HG02798 (cell line): Measurements from ENCODE around the gene BICRAL.
"Not testable (repeated sequence)": the region's sequence is repeated elsewhere in the genome, so short reads cannot be mapped to it uniquely, and the experiment has no call there.

Source experiments
- ATAC-seq: cut with Tn5 transposase; IDR thresholded peaks from one replicate; pipeline ENCODE4 v1.9.1; 2021; ENCODE audit warnings: mild to moderate bottlenecking; ENCODE audit not compliant: unreplicated experiment, poor library complexity

Gene BICRAL

GRCh38 chr6:42781796-42782688 lies at the start of gene BICRAL:
BICRAL (plus strand) TSS chr6:42782052; CDS start chr6:42822023, 39,971 bp downstream.
- no peak for ATAC-seq

DNA sequence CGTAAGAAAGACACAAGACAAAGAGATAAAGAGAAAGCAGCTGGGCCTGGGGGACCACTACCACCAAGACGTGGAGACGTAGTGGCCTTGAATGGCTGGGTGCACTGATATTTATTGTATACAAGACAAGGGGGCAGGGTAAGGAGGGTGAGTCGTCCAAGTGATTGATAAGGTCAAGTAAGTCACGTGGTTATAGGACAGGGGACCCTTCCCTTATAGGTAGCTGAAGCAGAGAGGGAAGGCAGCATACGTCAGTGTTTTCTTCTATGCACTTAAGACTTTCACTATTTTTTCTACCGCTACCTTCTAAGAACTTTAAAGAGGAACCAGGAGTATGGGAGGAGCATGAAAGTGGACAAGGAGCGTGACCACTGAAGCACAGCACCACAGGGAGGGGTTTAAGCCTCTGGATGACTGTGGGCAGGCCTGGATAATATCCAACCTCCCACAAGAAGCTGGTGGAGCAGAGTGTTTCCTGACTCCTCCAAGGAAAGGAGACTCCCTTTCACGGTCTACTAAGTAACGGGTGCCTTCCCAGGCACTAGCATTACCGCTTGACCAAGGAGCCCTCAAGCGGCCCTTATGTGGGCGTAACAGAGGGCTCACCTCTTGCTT lies 47.9 kb upstream of the BICRAL start:
- not testable (repeated sequence) for ATAC-seq

- ATAC-seq: no peak
These were observed 45.9 kb upstream of the BICRAL start for GRCh38 chr6:42735976-42736375.

DNA sequence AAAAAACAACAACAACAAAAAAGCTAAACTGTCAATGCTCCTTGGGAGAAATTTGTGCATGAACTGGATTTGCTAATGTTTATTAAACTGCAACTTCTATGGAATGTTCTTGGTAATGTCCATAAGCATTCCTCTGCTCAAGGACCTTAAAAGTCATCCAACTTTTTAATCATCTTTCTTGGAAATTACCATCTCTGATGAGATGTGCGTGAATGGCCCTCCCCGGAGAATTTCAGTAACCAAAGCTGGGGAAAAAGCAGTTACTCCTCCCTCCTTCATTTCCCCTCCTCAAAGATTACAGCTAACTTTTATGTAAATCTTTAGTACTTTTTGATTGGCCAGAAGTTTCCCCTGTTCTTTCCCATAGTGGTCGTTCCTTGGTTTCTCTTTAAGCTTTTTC lies 41.1 kb upstream of the BICRAL start:
- no peak for ATAC-seq

DNA sequence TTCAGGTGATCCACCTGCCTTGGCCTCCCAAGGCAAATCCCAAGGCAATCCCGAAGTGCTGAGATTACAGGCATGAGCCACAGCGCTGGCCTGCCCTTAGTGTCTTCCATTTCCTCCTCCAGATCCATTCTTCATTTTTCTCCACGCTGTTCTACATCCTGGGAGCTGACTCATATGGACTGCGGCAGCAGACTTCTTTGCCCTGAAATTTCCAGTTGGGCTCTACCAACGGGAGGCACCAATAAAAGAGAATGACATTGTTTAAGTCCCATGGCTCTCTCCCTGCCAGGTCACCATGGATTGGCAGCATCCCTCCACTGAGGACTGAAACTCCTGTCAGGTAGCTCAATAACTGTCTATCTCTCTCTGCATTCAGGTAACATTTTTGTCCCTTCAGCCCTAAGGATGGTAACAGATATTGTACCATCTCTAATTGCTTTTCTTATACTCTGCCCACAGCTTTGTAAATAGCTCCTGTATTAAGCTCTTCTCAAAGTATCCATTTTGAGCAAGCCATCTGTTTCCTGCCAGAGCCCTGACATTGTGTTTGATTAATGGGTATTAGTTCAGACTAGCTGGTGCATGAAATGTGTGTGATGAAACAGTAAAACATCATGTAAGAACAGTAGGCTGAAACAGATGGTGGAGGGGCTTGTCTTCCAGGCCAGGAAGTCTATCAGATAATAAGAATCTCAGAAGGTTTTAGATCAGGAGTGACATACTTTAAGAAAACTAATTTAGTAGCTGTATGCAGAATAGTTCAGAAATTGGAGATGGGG lies 39.5 kb upstream of the BICRAL start:
- ATAC-seq: no peak

DNA sequence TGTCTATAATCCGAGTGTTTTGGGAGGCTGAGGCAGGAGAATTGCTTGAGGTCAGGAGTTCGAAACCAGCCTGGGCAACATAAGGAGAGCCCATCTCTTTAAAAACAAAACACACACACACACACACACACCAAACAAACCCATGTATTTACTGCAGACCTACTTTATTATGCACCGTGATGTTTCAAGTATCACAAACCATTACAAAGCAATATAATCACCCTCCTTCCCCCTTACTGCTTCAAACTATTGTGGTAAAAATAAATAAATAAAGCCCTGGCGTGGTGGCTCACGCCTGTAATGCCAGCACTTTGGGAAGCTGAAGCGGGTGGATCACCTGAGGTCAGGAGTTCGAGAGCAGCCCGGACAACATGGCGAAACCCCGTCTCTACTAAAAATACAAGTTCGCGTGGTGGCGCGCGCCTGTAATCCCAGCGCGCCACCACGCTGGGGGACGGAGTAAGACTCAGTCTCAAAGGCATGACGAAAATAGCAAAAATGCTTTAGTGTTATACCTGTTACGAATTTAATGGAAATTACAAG lies 37.4 kb upstream of the BICRAL start:
- ATAC-seq: no peak

GRCh38 chr6:42745083-42745639 lies 36.7 kb upstream of the BICRAL start:
- ATAC-seq: no peak

DNA sequence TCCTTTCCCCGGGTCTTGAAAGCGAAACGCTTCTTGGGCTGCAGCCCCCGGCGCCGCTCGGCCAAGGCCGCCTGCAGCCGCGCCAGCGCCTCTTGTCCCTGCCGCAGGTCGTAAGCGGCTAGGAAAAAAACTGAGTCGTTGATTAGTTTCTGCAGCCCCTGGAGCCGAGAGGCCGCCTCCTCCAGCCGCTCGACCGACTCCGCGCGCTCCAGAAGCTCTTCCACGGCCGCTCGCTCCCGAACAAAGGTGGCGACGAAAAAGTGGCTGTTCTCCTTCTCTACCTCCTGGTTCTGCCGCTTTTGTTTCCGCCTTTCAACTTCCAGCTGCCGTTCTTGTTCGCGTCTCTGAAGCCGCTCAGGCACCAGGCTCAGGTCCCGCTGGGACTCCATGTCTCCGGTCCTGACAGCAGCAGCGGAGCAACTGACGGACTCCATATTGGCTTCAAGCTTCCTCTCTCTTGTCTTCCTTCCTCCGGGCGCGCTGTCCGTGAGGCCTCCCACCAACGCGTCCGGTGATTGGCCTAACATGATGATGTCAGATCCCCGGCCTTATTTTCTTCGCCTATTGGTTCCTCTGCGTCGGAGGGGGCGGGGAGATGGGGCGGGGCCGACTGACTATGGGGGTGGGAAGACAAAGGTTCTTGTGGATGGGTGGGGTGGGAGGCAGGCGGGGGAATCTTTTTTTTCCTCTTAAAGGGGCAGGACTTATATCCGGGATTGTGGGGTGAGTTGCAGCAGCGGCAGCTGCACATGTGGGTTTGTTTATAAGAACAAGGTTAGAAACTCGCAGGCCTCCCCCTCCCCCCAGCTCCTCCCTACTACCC lies 36.0 kb upstream of the BICRAL start, which contains the start of gene TBCC:
TBCC (minus strand) TSS at position 464 of the 823 bp plus-strand sequence; CDS start at position 434, 30 bp downstream.
- peak; percentile 81 for ATAC-seq

DNA sequence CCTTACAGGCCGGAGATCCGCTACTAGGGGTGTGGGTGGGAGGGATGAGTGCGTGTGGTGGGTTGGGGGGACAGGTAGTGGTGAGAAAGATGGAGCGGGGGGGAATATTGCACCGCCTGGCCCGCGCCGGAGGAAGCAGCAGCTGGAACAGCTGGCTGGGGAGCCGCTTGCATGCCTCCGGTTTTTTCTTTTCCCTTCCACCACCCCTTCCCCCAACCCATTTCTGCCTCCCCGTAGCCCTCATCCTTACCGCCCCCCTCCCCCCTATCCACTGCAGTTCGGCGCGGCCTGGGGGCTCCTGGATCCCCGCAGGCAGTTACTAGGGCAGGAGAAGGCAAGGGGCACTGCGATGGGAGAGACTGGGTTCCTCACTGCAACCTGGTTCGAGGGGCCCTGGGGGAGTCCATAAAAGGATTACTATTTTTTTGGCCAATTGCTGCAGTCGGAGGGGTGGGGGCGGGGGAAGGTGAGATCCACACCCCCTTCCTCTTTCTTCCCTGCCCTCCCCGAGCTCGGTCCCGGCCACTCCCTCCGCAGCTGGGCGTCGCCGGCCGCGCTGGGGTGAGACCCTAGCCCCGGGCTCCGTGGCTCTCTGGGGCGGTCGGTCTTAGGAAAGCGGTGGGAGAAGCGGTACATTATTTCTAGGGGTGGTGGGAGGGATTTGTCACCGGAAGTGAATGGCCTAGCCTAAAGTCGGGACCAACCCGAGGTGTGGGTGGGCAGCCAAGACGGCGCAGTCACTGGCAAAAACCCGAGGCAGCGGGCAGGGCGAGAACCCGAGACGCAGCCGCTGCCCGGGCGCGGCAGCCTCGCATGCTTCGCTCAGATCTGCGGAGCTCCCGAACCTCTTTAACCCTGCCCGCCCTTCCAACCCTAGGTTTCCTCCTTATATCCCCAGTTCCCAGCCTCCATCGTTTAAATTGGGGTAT lies 35.1 kb upstream of the BICRAL start:
- ATAC-seq: peak; percentile 71

DNA sequence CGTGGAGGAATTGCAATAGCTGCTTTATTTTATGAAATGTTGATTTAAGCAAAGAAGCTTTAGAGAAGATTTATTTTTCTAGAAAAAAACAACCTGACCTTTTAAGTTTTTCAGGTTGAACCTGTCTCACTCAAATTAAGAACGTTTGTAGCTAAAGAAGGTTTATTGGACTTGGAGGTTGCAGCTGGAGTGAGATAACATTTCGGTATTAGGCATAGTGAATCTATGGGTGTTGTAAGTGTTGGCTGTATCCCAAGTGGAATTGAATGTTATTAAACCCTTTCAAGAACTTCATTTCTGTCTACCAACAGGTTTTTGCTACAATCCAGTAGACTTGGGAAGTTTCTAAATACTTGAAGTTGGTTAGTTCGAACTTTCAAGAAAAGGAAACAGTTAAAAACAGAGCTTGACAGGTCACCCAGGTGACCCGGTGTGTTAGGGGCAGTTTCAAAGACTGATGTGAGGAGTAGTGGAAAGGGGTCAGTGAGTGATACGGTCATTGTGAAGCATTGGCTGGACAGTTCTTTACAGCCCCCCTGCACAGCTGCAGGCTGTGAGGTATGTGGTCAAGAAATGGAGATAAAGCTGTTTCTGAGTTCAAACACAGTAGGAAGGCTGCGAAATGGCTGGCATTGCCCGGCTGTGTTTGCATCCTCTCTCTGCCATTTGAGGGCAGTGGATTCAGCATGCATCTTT lies 33.5 kb upstream of the BICRAL start:
- no peak for ATAC-seq

DNA sequence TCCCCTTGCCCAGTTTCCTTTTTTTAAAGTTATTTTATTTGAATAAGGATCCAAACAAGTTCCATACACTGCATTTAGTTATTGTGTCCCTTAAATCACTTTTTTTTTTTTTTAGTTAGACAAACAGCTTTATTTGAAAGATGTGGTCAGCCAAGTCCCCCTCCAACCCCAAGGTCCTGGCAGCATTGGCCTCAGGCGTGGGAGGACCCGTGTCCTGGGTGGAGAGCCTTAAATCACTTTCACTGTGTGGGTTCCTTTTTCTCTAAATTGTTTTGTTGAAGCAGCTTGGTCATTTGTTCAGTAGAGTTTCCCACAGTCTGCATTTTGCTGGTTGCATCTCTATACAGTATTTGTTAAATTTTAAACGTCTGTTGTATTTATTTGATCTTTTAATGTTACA lies 30.8 kb upstream of the BICRAL start:
- ATAC-seq: no peak

GRCh38 chr6:42754759-42755158 lies 27.1 kb upstream of the BICRAL start:
- no peak for ATAC-seq

DNA sequence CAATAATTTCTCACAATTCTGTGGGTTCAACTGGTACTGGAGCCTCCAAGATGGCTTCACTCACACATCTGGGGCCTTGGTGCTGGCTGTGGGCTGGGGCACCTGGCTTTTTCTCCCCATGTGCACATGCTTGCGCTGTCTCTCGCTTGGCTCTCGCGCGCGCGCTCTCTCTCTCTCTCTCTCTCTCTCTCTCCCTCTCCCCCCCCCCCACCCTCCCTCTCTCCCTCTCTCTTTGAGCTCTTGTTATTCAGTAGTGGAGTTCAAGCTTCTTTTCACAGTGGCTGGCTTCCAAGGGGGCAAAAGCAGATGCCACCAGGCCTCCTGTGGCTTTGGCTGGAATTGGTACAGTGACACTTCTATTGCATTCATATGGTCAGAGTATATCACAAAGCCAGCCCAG lies 25.1 kb upstream of the BICRAL start:
- no peak for ATAC-seq

GRCh38 chr6:42758756-42759430 lies 23.0 kb upstream of the BICRAL start:
- ATAC-seq: no peak

GRCh38 chr6:42761287-42762067 lies 20.4 kb upstream of the BICRAL start:
- ATAC-seq: no peak

- ATAC-seq: no peak
These were observed 19.4 kb upstream of the BICRAL start for GRCh38 chr6:42762426-42762859.
